Mucosa of descending colon (tissue), 3 donors: ENCODE data around the gene TMEM208. TPM values are rescaled to one million over a fixed set of nuclear protein-coding genes. Genes with fewer than 3 reads are reported as not detected.

ENCODE experiments used
- ATAC-seq: fragments of 200-7000 bp; cut with Tn5 transposase; one replicate; pipeline ENCODE4 v1.9.1; 2020; ENCODE audit warnings: mild to moderate bottlenecking, moderate library complexity
- DNase-seq, 3 donors: peaks; one replicate each; pipeline ENCODE4 v3.0.0-alpha.2; 2020
- H3K36me3 ChIP-seq: fragments of 200-600 bp; one replicate; pipeline ENCODE4 v1.8.0; 2021; ENCODE audit warnings: low read depth, mild to moderate bottlenecking
- H3K4me1 ChIP-seq: fragments of 200-600 bp; one replicate; pipeline ENCODE4 v1.8.0; 2021; ENCODE audit warnings: low read depth, mild to moderate bottlenecking
- H3K4me3 ChIP-seq: fragments of 200-600 bp; one replicate; pipeline ENCODE4 v1.8.0; 2021; ENCODE audit warnings: mild to moderate bottlenecking
- H3K9me3 ChIP-seq: fragments of 200-600 bp; one replicate; pipeline ENCODE4 v1.8.0; 2021; ENCODE audit warnings: mild to moderate bottlenecking
- intact Hi-C, 2 donors: fragments of 100-400 bp; cut with DNase I in 1 of 2; cut with micrococcal nuclease in 1 of 2; formaldehyde crosslinking; loops; one replicate each; pipeline versions ENCODE4 v1.11.0 to v1.11.1; 2022; cut with DNase I, micrococcal nuclease
- total RNA-seq, 3 donors: library from RNA; stranded (reverse); fragmentation: NEBNext Ultra II Directional in 2 of 3; extraction: Animal tissue kit (Norgen Biotek cat#: 25700) in 2 of 3; gene quantifications; one replicate each; pipeline versions ENCODE4 v1.2.1 to v1.2.4, GENCODE V29; 2021 to 2023
- TF ChIP-seq, protein P1 (sequence below): fragments of 200-600 bp; IDR thresholded peaks from one replicate; pipeline ENCODE4 v1.8.0; 2022; ENCODE audit warnings: antibody characterized with exemption, mild to moderate bottlenecking
- donor health status: DM: no; HTN: no; CAD: no; lungs with moderate emphysema.
- donor health status: DM: no; HTN: no; CAD: no.
- donor health status: DM: no; HTN: yes; CAD: no.

Gene TMEM208
- total RNA-seq, 3 donors from 2014 or later, result 30.8 to 39.6 (median 36.1) TPM

DNA sequence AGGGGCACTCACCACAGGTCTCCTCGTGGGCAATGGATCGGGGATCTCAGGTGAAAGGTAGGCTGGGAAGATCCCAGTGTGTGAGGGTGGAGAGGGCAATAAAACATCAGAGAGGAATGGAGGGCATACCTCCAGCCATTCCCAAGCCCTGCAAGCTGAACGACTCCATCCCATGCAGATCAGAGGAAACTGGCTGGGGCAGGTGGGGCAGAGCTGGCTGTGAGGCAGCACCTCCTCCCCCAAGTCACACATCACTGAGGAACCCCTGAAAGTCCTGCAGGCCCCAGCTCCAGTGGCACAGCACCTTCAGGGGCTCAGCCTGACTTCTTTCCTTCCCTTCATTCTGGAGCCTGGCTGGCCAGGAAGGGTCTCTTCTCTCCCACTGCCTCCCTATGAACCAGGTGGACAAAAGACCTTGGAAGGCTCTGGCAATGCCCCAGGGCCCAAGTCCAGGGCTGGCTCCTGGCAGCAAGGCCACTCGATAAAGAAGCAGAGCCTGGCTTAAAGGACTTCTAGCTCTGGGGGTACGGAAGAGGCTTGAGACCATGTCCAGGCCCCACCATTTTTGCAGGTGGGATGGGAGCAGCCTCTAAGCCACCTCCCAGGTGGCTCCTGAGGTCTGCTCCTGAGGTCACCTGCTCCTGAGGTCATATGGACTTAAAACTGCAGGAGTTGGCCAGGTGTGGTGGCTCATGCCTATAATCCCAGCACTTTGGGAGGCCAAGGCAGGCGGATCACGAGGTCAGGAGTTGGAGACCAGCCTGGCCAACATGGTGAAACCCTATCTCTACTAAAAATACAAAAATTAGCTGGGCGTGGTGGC lies 13.5 kb upstream of the TMEM208 start:
- no peaks in the 10 kb centered on the region for H3K4me1 ChIP-seq
- DNase-seq, result no peak
- no peak overlapping the region for H3K4me3 ChIP-seq
- no peaks in the 10 kb centered on the region for H3K36me3 ChIP-seq
- TF ChIP-seq, protein P1, sequence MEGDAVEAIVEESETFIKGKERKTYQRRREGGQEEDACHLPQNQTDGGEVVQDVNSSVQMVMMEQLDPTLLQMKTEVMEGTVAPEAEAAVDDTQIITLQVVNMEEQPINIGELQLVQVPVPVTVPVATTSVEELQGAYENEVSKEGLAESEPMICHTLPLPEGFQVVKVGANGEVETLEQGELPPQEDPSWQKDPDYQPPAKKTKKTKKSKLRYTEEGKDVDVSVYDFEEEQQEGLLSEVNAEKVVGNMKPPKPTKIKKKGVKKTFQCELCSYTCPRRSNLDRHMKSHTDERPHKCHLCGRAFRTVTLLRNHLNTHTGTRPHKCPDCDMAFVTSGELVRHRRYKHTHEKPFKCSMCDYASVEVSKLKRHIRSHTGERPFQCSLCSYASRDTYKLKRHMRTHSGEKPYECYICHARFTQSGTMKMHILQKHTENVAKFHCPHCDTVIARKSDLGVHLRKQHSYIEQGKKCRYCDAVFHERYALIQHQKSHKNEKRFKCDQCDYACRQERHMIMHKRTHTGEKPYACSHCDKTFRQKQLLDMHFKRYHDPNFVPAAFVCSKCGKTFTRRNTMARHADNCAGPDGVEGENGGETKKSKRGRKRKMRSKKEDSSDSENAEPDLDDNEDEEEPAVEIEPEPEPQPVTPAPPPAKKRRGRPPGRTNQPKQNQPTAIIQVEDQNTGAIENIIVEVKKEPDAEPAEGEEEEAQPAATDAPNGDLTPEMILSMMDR, result no peak
- no peaks in the 10 kb centered on the region for H3K9me3 ChIP-seq
- ATAC-seq, result no peak
- intact Hi-C loops, result no loop called here

DNA sequence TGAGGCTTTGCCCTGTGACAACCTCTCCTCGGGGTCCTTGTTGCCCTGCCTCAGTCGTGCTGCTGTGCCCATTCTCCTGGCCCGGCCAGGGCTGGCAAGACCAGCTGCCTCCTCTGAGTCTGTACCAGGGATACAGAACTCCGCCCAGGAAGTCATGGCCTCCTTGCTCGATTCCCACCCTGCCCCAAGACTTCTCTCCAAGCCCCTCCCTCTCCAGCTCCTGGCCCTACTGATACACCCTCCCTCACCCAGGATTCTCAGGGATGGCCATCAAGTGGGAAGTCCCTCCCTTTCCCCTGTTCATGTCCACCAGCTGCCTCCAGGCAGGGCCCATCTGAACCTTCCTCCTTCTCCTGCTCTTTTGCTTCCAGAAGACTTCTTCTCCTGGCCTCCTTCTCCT lies 11.2 kb upstream of the TMEM208 start:
- no peak for ATAC-seq
- Histone ChIP-seq H3K36me3 (no peaks in the 10 kb centered on the region), H3K9me3 (no peaks in the 10 kb centered on the region), H3K4me3 (no peak overlapping the region), H3K4me1 (no peaks in the 10 kb centered on the region)
- intact Hi-C loops, result no loop called here
- DNase-seq, result no peak
- TF ChIP-seq, protein P1, result no peak

DNA sequence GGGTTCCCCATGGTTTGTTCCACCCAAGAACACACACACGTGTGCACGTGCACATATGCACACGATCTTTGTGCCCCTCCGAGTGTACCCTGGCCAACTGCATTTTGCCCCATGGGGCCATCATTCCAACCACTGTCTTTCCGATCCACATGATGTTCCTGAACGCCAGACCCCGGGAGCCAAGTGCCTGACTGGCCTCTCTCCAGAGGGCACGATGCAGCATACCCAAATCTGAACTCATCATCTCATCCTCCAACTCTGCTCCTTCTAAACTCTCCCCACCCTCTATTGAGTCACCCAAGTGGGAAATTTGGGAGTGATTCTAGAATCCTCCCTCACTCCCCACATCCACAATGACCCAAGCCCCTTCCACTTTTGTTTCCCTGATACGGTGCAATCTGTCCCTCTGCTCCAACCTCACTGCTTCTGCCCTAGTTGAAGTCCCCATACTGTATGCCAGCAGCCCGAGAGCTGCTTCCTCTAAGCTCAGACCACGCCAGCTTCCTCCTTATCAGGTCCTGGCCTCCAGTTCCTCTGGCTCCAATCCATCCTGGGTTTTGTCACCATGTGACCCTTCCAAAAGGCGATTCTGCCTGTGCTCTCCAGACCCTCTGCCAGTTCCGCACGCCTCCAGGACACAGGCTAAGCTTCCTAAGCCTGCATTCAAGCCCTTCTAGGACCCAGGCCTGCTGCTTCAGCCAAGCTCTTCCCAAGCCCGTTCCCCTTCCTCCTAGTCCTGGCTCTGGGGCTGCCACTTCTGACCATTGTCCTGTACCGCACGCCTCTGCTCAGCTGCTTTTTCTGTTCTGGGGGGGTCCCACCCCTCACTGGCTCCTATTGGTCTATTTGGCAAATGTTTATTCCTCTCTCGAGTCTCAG lies 10.1 kb upstream of the TMEM208 start:
- intact Hi-C loops, result no loop called here
- Histone ChIP-seq H3K4me3 (no peak overlapping the region), H3K9me3 (no peaks in the 10 kb centered on the region), H3K36me3 (no peaks in the 10 kb centered on the region), H3K4me1 (no peaks in the 10 kb centered on the region)
- TF ChIP-seq, protein P1, result no peak
- ATAC-seq (peak; percentile 50), DNase-seq (no peak)

DNA sequence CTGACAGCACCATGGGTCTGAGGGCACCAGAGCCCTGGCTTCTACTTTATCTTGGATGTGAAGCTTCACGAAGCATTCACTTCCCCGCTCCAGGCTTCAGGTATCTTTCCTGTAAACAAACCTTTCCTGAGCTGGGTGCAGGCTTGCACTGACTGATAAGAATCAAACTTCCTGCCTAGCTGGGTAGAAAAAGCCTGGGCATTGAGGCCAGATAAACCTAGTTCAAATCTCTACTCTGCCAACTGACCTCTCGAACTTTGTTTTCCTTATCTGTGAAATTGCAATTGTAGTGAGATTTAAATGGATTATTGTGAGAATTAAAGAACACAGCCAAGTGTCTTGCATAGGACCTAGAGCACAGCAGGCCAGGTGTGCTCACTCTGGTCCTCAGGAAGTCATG lies 2.9 kb upstream of the TMEM208 start:
- Histone ChIP-seq H3K4me1 (peaks cover 8% of the 10 kb centered on the region), H3K4me3 (no peak overlapping the region), H3K36me3 (peaks cover 4% of the 10 kb centered on the region), H3K9me3 (no peaks in the 10 kb centered on the region)
- ATAC-seq, result no peak
- intact Hi-C loops, result no loop called here
- TF ChIP-seq, protein P1, result no peak
- DNase-seq, result no peak

DNA sequence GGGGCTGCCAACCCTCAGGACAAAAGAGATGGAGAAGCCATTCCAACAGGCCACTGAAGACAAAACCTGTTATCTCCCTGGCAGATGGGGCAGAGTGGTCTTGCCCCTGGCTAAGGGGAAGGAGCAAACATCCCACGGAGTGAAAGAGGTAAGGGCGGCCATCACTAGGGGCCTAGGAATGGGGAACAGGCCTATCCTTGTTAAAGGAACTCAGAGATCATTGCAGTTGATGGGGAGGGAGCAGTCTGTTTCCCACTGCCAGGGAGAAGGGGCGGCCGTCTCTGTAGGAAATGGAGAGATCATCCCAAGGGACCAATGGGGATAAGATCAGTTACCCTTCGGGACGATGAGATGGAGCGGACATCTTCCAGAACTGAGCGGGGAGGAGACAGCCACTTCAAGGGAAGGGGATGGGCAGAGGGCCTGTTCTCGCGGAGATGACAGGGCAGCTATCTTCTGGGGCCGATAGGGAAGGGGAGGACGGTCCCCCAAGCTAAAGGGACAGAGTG lies 581 bp upstream of the TMEM208 start:
- Histone ChIP-seq H3K4me3 (peak overlapping the region; percentile 95), H3K36me3 (peaks cover 4% of the 10 kb centered on the region), H3K9me3 (no peaks in the 10 kb centered on the region), H3K4me1 (peaks cover 8% of the 10 kb centered on the region)
- no peak for DNase-seq
- intact Hi-C loops, result no loop called here
- ATAC-seq, result no peak
- TF ChIP-seq, protein P1, result no peak
